A549 (cell line): Measurements from ENCODE around the gene KRT77.

Experiments used
- CBX2 ChIP-seq: fragments of 200-600 bp; sonication (generic); IDR thresholded peaks from 2 replicates; pipeline ENCODE4 v1.6.1; 2016; ENCODE audit warnings: low read depth, mild to moderate bottlenecking, borderline replicate concordance
- CHD4 ChIP-seq: fragments of 200-600 bp; sonication (generic); IDR thresholded peaks from 2 replicates; pipeline ENCODE4 v1.6.1; 2016; ENCODE audit warnings: antibody characterized with exemption, mild to moderate bottlenecking, borderline replicate concordance
- MAFK ChIP-seq: fragments of 450-650 bp; IDR thresholded peaks from 2 replicates; pipeline ENCODE4 v1.6.1; 2014; ENCODE audit not compliant: partially characterized antibody
- PHF8 ChIP-seq: fragments of 200-600 bp; sonication (generic); IDR thresholded peaks from 2 replicates; pipeline ENCODE4 v1.6.1; 2016; ENCODE audit warnings: low read depth, mild to moderate bottlenecking, antibody characterized with exemption, moderate library complexity, borderline replicate concordance
- POLR2A ChIP-seq: IDR thresholded peaks from 2 replicates; pipeline ENCODE4 v1.6.1; 2012; ENCODE audit warnings: mild to moderate bottlenecking, low read length
- RNF2 ChIP-seq: fragments of 200-600 bp; sonication (generic); IDR thresholded peaks from 2 replicates; pipeline ENCODE4 v1.6.1; 2016; ENCODE audit warnings: low read depth, mild to moderate bottlenecking, antibody characterized with exemption, moderate library complexity, borderline replicate concordance
- TF ChIP-seq, protein P1 (sequence below): fragments of >200 bp; sonication (Bioruptor Twin); formaldehyde crosslinking; IDR thresholded peaks from 3 replicates; pipeline ENCODE4 v1.5.1; 2016
- TF ChIP-seq, protein P2 (sequence below): fragments of 200-600 bp; sonication (generic); IDR thresholded peaks from 2 replicates; pipeline ENCODE4 v1.6.1; 2016; ENCODE audit warnings: antibody characterized with exemption, mild to moderate bottlenecking, moderate library complexity

DNA sequence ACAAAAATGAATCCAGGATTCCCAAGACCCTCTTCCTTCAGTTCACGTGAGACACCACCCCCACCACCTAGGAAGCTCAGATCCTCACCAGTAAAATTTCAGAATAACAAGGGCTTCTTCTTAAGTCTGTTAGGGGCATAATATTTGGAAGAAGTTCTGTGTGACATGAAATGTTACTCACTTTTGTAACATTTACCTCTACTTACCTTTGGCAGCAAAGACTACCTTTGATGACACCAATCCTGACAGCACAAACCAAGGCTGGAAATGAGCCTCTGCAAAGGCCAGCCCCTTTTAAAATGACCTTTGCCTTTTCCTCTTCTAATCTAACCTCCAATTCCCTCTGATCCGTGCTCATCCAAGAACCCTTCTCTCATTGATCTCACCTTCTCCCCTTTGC, 19.4 kb upstream of the KRT77 start:
- TF ChIP-seq POLR2A (no peak), PHF8 (no peak), RNF2 (no peak), CHD4 (no peak), CBX2 (no peak), MAFK (no peak)
- TF ChIP-seq, protein P1, sequence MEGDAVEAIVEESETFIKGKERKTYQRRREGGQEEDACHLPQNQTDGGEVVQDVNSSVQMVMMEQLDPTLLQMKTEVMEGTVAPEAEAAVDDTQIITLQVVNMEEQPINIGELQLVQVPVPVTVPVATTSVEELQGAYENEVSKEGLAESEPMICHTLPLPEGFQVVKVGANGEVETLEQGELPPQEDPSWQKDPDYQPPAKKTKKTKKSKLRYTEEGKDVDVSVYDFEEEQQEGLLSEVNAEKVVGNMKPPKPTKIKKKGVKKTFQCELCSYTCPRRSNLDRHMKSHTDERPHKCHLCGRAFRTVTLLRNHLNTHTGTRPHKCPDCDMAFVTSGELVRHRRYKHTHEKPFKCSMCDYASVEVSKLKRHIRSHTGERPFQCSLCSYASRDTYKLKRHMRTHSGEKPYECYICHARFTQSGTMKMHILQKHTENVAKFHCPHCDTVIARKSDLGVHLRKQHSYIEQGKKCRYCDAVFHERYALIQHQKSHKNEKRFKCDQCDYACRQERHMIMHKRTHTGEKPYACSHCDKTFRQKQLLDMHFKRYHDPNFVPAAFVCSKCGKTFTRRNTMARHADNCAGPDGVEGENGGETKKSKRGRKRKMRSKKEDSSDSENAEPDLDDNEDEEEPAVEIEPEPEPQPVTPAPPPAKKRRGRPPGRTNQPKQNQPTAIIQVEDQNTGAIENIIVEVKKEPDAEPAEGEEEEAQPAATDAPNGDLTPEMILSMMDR, result no peak
- TF ChIP-seq, protein P2, sequence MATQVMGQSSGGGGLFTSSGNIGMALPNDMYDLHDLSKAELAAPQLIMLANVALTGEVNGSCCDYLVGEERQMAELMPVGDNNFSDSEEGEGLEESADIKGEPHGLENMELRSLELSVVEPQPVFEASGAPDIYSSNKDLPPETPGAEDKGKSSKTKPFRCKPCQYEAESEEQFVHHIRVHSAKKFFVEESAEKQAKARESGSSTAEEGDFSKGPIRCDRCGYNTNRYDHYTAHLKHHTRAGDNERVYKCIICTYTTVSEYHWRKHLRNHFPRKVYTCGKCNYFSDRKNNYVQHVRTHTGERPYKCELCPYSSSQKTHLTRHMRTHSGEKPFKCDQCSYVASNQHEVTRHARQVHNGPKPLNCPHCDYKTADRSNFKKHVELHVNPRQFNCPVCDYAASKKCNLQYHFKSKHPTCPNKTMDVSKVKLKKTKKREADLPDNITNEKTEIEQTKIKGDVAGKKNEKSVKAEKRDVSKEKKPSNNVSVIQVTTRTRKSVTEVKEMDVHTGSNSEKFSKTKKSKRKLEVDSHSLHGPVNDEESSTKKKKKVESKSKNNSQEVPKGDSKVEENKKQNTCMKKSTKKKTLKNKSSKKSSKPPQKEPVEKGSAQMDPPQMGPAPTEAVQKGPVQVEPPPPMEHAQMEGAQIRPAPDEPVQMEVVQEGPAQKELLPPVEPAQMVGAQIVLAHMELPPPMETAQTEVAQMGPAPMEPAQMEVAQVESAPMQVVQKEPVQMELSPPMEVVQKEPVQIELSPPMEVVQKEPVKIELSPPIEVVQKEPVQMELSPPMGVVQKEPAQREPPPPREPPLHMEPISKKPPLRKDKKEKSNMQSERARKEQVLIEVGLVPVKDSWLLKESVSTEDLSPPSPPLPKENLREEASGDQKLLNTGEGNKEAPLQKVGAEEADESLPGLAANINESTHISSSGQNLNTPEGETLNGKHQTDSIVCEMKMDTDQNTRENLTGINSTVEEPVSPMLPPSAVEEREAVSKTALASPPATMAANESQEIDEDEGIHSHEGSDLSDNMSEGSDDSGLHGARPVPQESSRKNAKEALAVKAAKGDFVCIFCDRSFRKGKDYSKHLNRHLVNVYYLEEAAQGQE, result no peak
